ENCODE results near the gene KDM7A. TPM values are rescaled to one million over a fixed set of nuclear protein-coding genes. Genes with fewer than 3 reads are reported as not detected.

KDM7A gene
- total and polyA plus RNA-seq, 2 of the 8 experiments (the other 6 are each of a cell fraction or from before 2014, with no cell fraction given), result 2.2 to 12.5 TPM

DNA sequence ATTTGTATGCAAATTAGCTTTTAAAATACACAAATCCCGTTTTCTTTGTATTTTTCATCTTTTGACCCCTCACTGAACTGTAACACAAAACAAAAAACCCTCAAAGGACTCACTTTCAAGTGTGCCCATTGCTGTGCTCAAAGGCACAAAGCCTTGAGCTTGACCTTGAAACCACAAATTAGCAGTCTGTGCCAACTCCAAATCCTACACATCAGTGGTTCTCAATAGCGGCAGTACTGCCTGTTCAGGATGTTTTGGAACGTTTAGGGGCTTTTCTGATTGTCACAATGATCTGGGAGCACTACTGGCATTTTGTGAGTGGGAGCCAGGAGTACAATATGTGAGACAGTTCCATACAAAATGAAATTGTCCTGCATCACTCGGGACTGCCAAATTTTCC, 55.5 kb downstream of the KDM7A start (continued):
- TF ChIP-seq, protein P1, sequence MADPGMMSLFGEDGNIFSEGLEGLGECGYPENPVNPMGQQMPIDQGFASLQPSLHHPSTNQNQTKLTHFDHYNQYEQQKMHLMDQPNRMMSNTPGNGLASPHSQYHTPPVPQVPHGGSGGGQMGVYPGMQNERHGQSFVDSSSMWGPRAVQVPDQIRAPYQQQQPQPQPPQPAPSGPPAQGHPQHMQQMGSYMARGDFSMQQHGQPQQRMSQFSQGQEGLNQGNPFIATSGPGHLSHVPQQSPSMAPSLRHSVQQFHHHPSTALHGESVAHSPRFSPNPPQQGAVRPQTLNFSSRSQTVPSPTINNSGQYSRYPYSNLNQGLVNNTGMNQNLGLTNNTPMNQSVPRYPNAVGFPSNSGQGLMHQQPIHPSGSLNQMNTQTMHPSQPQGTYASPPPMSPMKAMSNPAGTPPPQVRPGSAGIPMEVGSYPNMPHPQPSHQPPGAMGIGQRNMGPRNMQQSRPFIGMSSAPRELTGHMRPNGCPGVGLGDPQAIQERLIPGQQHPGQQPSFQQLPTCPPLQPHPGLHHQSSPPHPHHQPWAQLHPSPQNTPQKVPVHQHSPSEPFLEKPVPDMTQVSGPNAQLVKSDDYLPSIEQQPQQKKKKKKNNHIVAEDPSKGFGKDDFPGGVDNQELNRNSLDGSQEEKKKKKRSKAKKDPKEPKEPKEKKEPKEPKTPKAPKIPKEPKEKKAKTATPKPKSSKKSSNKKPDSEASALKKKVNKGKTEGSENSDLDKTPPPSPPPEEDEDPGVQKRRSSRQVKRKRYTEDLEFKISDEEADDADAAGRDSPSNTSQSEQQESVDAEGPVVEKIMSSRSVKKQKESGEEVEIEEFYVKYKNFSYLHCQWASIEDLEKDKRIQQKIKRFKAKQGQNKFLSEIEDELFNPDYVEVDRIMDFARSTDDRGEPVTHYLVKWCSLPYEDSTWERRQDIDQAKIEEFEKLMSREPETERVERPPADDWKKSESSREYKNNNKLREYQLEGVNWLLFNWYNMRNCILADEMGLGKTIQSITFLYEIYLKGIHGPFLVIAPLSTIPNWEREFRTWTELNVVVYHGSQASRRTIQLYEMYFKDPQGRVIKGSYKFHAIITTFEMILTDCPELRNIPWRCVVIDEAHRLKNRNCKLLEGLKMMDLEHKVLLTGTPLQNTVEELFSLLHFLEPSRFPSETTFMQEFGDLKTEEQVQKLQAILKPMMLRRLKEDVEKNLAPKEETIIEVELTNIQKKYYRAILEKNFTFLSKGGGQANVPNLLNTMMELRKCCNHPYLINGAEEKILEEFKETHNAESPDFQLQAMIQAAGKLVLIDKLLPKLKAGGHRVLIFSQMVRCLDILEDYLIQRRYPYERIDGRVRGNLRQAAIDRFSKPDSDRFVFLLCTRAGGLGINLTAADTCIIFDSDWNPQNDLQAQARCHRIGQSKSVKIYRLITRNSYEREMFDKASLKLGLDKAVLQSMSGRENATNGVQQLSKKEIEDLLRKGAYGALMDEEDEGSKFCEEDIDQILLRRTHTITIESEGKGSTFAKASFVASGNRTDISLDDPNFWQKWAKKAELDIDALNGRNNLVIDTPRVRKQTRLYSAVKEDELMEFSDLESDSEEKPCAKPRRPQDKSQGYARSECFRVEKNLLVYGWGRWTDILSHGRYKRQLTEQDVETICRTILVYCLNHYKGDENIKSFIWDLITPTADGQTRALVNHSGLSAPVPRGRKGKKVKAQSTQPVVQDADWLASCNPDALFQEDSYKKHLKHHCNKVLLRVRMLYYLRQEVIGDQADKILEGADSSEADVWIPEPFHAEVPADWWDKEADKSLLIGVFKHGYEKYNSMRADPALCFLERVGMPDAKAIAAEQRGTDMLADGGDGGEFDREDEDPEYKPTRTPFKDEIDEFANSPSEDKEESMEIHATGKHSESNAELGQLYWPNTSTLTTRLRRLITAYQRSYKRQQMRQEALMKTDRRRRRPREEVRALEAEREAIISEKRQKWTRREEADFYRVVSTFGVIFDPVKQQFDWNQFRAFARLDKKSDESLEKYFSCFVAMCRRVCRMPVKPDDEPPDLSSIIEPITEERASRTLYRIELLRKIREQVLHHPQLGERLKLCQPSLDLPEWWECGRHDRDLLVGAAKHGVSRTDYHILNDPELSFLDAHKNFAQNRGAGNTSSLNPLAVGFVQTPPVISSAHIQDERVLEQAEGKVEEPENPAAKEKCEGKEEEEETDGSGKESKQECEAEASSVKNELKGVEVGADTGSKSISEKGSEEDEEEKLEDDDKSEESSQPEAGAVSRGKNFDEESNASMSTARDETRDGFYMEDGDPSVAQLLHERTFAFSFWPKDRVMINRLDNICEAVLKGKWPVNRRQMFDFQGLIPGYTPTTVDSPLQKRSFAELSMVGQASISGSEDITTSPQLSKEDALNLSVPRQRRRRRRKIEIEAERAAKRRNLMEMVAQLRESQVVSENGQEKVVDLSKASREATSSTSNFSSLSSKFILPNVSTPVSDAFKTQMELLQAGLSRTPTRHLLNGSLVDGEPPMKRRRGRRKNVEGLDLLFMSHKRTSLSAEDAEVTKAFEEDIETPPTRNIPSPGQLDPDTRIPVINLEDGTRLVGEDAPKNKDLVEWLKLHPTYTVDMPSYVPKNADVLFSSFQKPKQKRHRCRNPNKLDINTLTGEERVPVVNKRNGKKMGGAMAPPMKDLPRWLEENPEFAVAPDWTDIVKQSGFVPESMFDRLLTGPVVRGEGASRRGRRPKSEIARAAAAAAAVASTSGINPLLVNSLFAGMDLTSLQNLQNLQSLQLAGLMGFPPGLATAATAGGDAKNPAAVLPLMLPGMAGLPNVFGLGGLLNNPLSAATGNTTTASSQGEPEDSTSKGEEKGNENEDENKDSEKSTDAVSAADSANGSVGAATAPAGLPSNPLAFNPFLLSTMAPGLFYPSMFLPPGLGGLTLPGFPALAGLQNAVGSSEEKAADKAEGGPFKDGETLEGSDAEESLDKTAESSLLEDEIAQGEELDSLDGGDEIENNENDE (IDR thresholded peaks at IDR 0.05; ENCODE audit: insufficient replicate concordance, low read length), result no peak
